ENCODE data around the gene MRNIP. TPM values are rescaled to one million over a fixed set of nuclear protein-coding genes. Genes with fewer than 3 reads are reported as not detected.

The MRNIP gene
- total and polyA plus RNA-seq, 8 donors = 8.0 to 46.0 (median 27.1) TPM

GRCh38 chr5:179868541-179868940, 9.9 kb upstream of the MRNIP start:
- Histone ChIP-seq H3K36me3 (peaks cover 52 to 97% (median 97%) of the 10 kb centered on the region in 4 donors), H3K4me3 (no peak overlapping the region), H3K27ac (no peak overlapping the region), H3K27me3 (no peaks in the 10 kb centered on the region), H3K4me1 (no peaks in the 10 kb centered on the region), H3K9me3 (no peaks in the 10 kb centered on the region)
- intact Hi-C loops (cut with DNase I; ENCODE audit: low total_unique reads) = no loop called here
- TF ChIP-seq POLR2A (IDR thresholded peaks at IDR 0.05) (no peak), POLR2AphosphoS5 (IDR thresholded peaks at IDR 0.05) (no peak), EP300 (IDR thresholded peaks at IDR 0.05) (no peak), CTCF (IDR thresholded peaks at IDR 0.05) (no peak)
- 96 to 98% (median 97%) methylated on average over 10 to 14 of the region's 14 CpGs for WGBS, 5 donors
- no peak for DNase-seq

- Histone ChIP-seq H3K4me1 (no peaks in the 10 kb centered on the region), H3K4me3 (no peak overlapping the region), H3K9me3 (peaks cover 0 to under 1% (median 0%) of the 10 kb centered on the region in 4 donors), H3K27me3 (no peaks in the 10 kb centered on the region), H3K27ac (no peak overlapping the region), H3K36me3 (peaks cover 52 to 97% (median 97%) of the 10 kb centered on the region in 4 donors)
- TF ChIP-seq POLR2AphosphoS5 (IDR thresholded peaks at IDR 0.05) (no peak), POLR2A (IDR thresholded peaks at IDR 0.05) (no peak), EP300 (IDR thresholded peaks at IDR 0.05) (no peak), CTCF (IDR thresholded peaks at IDR 0.05) (no peak)
- intact Hi-C loops (cut with DNase I; ENCODE audit: low total_unique reads) = no loop called here
- whole genome bisulfite sequencing, 5 donors = 84 to 96% (median 91%) methylated on average over 8 to 11 of the region's 11 CpGs
- no peak for DNase-seq
These were observed 8.9 kb upstream of the MRNIP start for GRCh38 chr5:179867476-179867875.

- TF ChIP-seq CTCF (IDR thresholded peaks at IDR 0.05) = no peak
- no peak for TF ChIP-seq POLR2AphosphoS5 (IDR thresholded peaks at IDR 0.05)
- TF ChIP-seq EP300 (IDR thresholded peaks at IDR 0.05) = no peak
- TF ChIP-seq POLR2A (IDR thresholded peaks at IDR 0.05) = no peak
- Histone ChIP-seq H3K9me3 (peaks cover 0 to 5% (median 0%) of the 10 kb centered on the region in 4 donors), H3K4me1 (no peaks in the 10 kb centered on the region), H3K36me3 (peaks cover 50 to 97% (median 97%) of the 10 kb centered on the region in 4 donors), H3K27me3 (no peaks in the 10 kb centered on the region), H3K27ac (no peak overlapping the region), H3K4me3 (no peak overlapping the region)
- intact Hi-C loops (cut with DNase I; ENCODE audit: low total_unique reads) = no loop called here
- DNase-seq = no peak
- 91 to 95% (median 94%) methylated on average over 6 of the region's 6 CpGs for WGBS, 5 donors
These were observed 8.5 kb upstream of the MRNIP start for GRCh38 chr5:179867079-179867465.

- intact Hi-C loops (cut with DNase I; ENCODE audit: low total_unique reads) = no loop called here
- H3K36me3 ChIP-seq = peaks cover 50 to 99% (median 94%) of the 10 kb centered on the region in 4 donors
- no peak overlapping the region for H3K4me3 ChIP-seq
- H3K4me1 ChIP-seq = no peaks in the 10 kb centered on the region
- no peak overlapping the region for H3K27ac ChIP-seq
- WGBS, 5 donors = 80 to 88% (median 85%) methylated on average over 20 to 21 of the region's 21 CpGs
- no peak for DNase-seq
- H3K9me3 ChIP-seq = peaks cover 0 to 6% (median 0%) of the 10 kb centered on the region in 4 donors
- no peaks in the 10 kb centered on the region for H3K27me3 ChIP-seq
- TF ChIP-seq POLR2AphosphoS5 (IDR thresholded peaks at IDR 0.05) = no peak
- no peak for TF ChIP-seq CTCF (IDR thresholded peaks at IDR 0.05)
- TF ChIP-seq EP300 (IDR thresholded peaks at IDR 0.05) = no peak
- TF ChIP-seq POLR2A (IDR thresholded peaks at IDR 0.05) = no peak
These were observed 7.8 kb upstream of the MRNIP start for GRCh38 chr5:179866241-179867078.
